NCI-H128 (cell line): Measurements from ENCODE around the gene LST1.
A peak's percentile ranks its signal among the peaks of the same experiment; 100 is the strongest.
"Not testable (repeated sequence)": the region's sequence is repeated elsewhere in the genome, so short reads cannot be mapped to it uniquely, and the experiment has no call there.

Experiments
- DNase-seq: peaks from one replicate; lab custom pipeline; 2025; ENCODE audit not compliant: unreplicated experiment; lab: John Stamatoyannopoulos, UW

Gene LST1

GRCh38 chr6:31580438-31580740 lies 5.7 kb upstream of the LST1 start:
- DNase-seq: no peak

GRCh38 chr6:31580807-31581433 lies 5.2 kb upstream of the LST1 start:
- DNase-seq: peak; percentile 68

- no peak for DNase-seq
Measured at GRCh38 chr6:31581434-31582229, 4.4 kb upstream of the LST1 start.

GRCh38 chr6:31582230-31582643 lies 3.8 kb upstream of the LST1 start, which contains the start of gene LTB:
TSS of gene LTB (minus strand) at chr6:31582424. CDS start at chr6:31582417, 7 bp downstream.
- no peak for DNase-seq

GRCh38 chr6:31585491-31585890 lies 586 bp upstream of the LST1 start:
- DNase-seq: no peak

GRCh38 chr6:31586599-31587281 lies 663 bp downstream of the LST1 start:
- DNase-seq: no peak

GRCh38 chr6:31587791-31588777 lies 2.0 kb downstream of the LST1 start:
- no peak for DNase-seq

- no peak for DNase-seq
Measured at GRCh38 chr6:31588871-31589650, 3.0 kb downstream of the LST1 start.

- not testable (repeated sequence) for DNase-seq
Measured at GRCh38 chr6:31590691-31591090, 4.6 kb downstream of the LST1 start.

GRCh38 chr6:31592396-31592771 lies 6.3 kb downstream of the LST1 start:
- DNase-seq: no peak

GRCh38 chr6:31597006-31597405 lies 10.9 kb downstream of the LST1 start:
- no peak for DNase-seq

- no peak for DNase-seq
Measured at GRCh38 chr6:31607317-31607716, 21.2 kb downstream of the LST1 start.

GRCh38 chr6:31609519-31610406 lies 23.7 kb downstream of the LST1 start:
- DNase-seq: no peak

- no peak for DNase-seq
Measured at GRCh38 chr6:31610968-31611367, 24.9 kb downstream of the LST1 start.

- no peak for DNase-seq
Measured at GRCh38 chr6:31614075-31614619, 28.1 kb downstream of the LST1 start.

- no peak for DNase-seq
Measured at GRCh38 chr6:31614684-31615578, 28.9 kb downstream of the LST1 start, which contains the start of gene AIF1. TSS of gene AIF1 (plus strand) at chr6:31615234. CDS start at chr6:31615330, 96 bp downstream.

GRCh38 chr6:31615748-31616147 lies 29.7 kb downstream of the LST1 start:
- no peak for DNase-seq

- no peak for DNase-seq
Measured at GRCh38 chr6:31617010-31617409, 30.9 kb downstream of the LST1 start.
